T-cell (primary cell): ENCODE data around the gene APOC1. TPM values are rescaled to one million over a fixed set of nuclear protein-coding genes. Genes with fewer than 3 reads are reported as not detected.

Experiments used
- ATAC-seq, 4 experiments: fragments of 200-7000 bp in 3 of 4; fragments of 150-1000 bp in 1 of 4; cut with Tn5 transposase; replicated peaks in 1 of 4; 1 replicate in 3 of 4; 2 replicates in 1 of 4; pipeline ENCODE4 v1.10.0; 2021; ENCODE audit warnings: moderate library complexity in 3 of 4, mild to moderate bottlenecking in 2 of 4, moderate number of reproducible peaks in 1 of 4
- CTCF ChIA-PET, 2 donors: fragments of 300-600 bp; sonication (Branson Sonifier 250); formaldehyde crosslinking; loops; one replicate each; lab custom pipeline; 2022; ENCODE audit warnings: antibody characterized with exemption in 2 of 2; lab: Charles Lee
- POLR2A ChIA-PET, 2 donors: fragments of 300-600 bp; sonication (Branson Sonifier 250); formaldehyde crosslinking; loops; one replicate each; lab custom pipeline; 2022; ENCODE audit warnings: antibody characterized with exemption in 2 of 2; lab: Charles Lee
- DNase-seq, 35 experiments: peaks; one replicate each; pipeline versions ENCODE4 v3.0.0 to v3.0.0-alpha.2; 2013 to 2023
- H3K27ac ChIP-seq: one replicate; pipeline ENCODE4 v1.5.1; 2013; ENCODE audit warnings: low read length
- H3K27me3 ChIP-seq, 2 experiments: replicated peaks in 1 of 2; 1 replicate in 1 of 2; 2 replicates in 1 of 2; pipeline versions ENCODE4 v1.6.1 to v1.7.0; 2013; ENCODE audit warnings: low read length in 1 of 2, mixed read lengths in 1 of 2; ENCODE audit not compliant: control insufficient read depth in 2 of 2, insufficient read depth in 2 of 2; ENCODE audit errors: extremely low read depth in 1 of 2
- H3K36me3 ChIP-seq, 2 donors: 1 replicate in 1 of 2; 2 replicates in 1 of 2; pipeline versions ENCODE4 v1.6.1 to v1.7.0; 2013; ENCODE audit warnings: low read length in 1 of 2; ENCODE audit not compliant: control insufficient read depth in 2 of 2, insufficient read depth in 1 of 2; ENCODE audit errors: extremely low read depth in 1 of 2
- H3K4me1 ChIP-seq, 2 experiments: 1 replicate in 1 of 2; 2 replicates in 1 of 2; pipeline versions ENCODE4 v1.6.1 to v1.7.0; 2013; ENCODE audit warnings: low read length in 2 of 2, mixed read lengths in 1 of 2; ENCODE audit not compliant: insufficient read depth in 2 of 2, control insufficient read depth in 1 of 2; ENCODE audit errors: extremely low read depth in 1 of 2
- H3K4me3 ChIP-seq, 2 donors: 1 replicate in 1 of 2; 2 replicates in 1 of 2; pipeline versions ENCODE4 v1.5.1 to v1.7.0; 2013; ENCODE audit warnings: mild to moderate bottlenecking in 2 of 2, low read length in 1 of 2, moderate library complexity in 1 of 2; ENCODE audit not compliant: control insufficient read depth in 1 of 2; ENCODE audit errors: extremely low read depth in 1 of 2
- H3K9me3 ChIP-seq: 2 replicates; pipeline ENCODE4 v1.7.0; 2013
- H3K27ac Mint-ChIP-seq, 2 donors: one replicate each; pipeline ENCODE4 v1.8.0; 2020 to 2021; ENCODE audit warnings: mild to moderate bottlenecking in 2 of 2, mixed read lengths in 2 of 2
- H3K27me3 Mint-ChIP-seq, 2 donors: one replicate each; pipeline ENCODE4 v1.8.0; 2021 to 2022; ENCODE audit warnings: mixed read lengths in 2 of 2
- H3K36me3 Mint-ChIP-seq: one replicate; pipeline ENCODE4 v1.8.0; 2021; ENCODE audit warnings: mixed read lengths
- H3K4me1 Mint-ChIP-seq, 3 donors: one replicate each; pipeline ENCODE4 v1.8.0; 2020 to 2022; ENCODE audit warnings: mixed read lengths in 3 of 3, mild to moderate bottlenecking in 1 of 3
- H3K4me3 Mint-ChIP-seq, 3 donors: one replicate each; pipeline ENCODE4 v1.8.0; 2020 to 2022; ENCODE audit warnings: mild to moderate bottlenecking in 3 of 3, mixed read lengths in 3 of 3, moderate library complexity in 3 of 3
- H3K9me3 Mint-ChIP-seq, 3 donors: one replicate each; pipeline ENCODE4 v1.8.0; 2020 to 2022; ENCODE audit warnings: mixed read lengths in 3 of 3
- WGBS: methylation state at CpG from one replicate; pipeline ENCODE4 v1.1.5; 2013; ENCODE audit warnings: missing lambda C conversion rate; ENCODE audit not compliant: insufficient coverage; 5-methylcytosine and 5-hydroxymethylcytosine counted together
- total RNA-seq, 35 experiments: library from RNA in 6 of 35; stranded (reverse) in 6 of 35; fragments of 120-200 nt in 1 of 35; gene quantifications; one replicate each; pipeline versions ENCODE4 v1.2.1 to v1.2.4 and lab custom pipeline; 2013 to 2026

APOC1 gene
- total RNA-seq, 5 donors from 2014 or later (not counting 1 experiment from before 2014, with no cell fraction given): 2.8 to 8.5 (median 3.9) TPM; not detected in 2

- H3K4me1 ChIP-seq: peaks cover 2 to 12% of the 10 kb centered on the region in 2 experiments
- POLR2A ChIA-PET: no interaction called here
- H3K36me3 ChIP-seq: peaks cover 0 to 12% of the 10 kb centered on the region in 2 donors
- Mint-ChIP-seq H3K36me3 (no peaks in the 10 kb centered on the region), H3K27ac (no peak overlapping the region), H3K4me1 (peaks cover 9 to 12% (median 11%) of the 10 kb centered on the region in 3 donors), H3K4me3 (no peak overlapping the region), H3K9me3 (no peaks in the 10 kb centered on the region), H3K27me3 (no peaks in the 10 kb centered on the region)
- H3K27ac ChIP-seq: no peak overlapping the region
- ATAC-seq: no peak
- H3K9me3 ChIP-seq: no peaks in the 10 kb centered on the region
- no peak overlapping the region for H3K4me3 ChIP-seq
- H3K27me3 ChIP-seq: no peaks in the 10 kb centered on the region
- CTCF ChIA-PET: no interaction called here
- DNase-seq: no peak
- WGBS: 81% methylated on average over 8 of the region's 9 CpGs
These were observed 35.1 kb downstream of the APOC1 start for GRCh38 chr19:44949550-44949949.

GRCh38 chr19:44951179-44952159, 37.1 kb downstream of the APOC1 start:
- peaks cover 0 to 12% of the 10 kb centered on the region in 2 donors for H3K36me3 ChIP-seq
- Mint-ChIP-seq H3K4me1 (peaks cover 26 to 28% (median 27%) of the 10 kb centered on the region in 3 donors), H3K9me3 (no peaks in the 10 kb centered on the region), H3K4me3 (no peak overlapping the region), H3K27me3 (no peaks in the 10 kb centered on the region), H3K36me3 (no peaks in the 10 kb centered on the region), H3K27ac (no peak overlapping the region)
- no peaks in the 10 kb centered on the region for H3K9me3 ChIP-seq
- 76% methylated on average over 5 of the region's 13 CpGs for WGBS
- peak; percentile 8 to 87 (median 48) for DNase-seq
- no peak for ATAC-seq
- H3K27me3 ChIP-seq: no peaks in the 10 kb centered on the region
- no peak overlapping the region for H3K4me3 ChIP-seq
- H3K4me1 ChIP-seq: peaks cover 8 to 24% of the 10 kb centered on the region in 2 experiments
- H3K27ac ChIP-seq: no peak overlapping the region
- CTCF ChIA-PET: interaction anchor here in 1 of 2 donors (0.6 kb wide), 2 partner anchors 52 to 505 kb away, joined by 3 to 5 read pairs; no protein-coding TSS in a partner anchor
- POLR2A ChIA-PET: no interaction called here

DNA sequence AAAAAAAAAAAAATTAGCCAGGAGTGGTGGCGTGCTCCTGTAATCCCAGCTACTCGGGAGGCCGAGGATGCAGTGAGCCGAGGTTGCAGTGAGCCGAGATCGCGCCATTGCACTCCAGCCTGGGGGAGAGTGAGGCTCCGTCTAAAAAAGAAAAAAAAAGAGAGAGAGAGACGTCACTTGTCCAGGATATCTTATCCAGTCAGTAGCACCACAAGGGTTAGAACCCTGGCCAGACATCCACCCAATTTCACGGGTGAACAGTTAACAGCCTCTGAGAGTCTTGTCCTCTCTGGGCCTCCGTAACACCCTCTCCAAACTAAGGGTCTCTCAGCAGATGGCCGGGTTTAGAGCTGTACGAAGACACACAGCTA, 39.9 kb downstream of the APOC1 start:
- peak overlapping the region; percentile 98 for H3K27ac Mint-ChIP-seq
- ATAC-seq (no peak), DNase-seq (peak in 1 of 35 experiments; percentile 5)
- peak overlapping the region; percentile 95 to 98 (median 97) for H3K4me3 Mint-ChIP-seq
- no peaks in the 10 kb centered on the region for H3K9me3 ChIP-seq
- no peaks in the 10 kb centered on the region for H3K27me3 Mint-ChIP-seq
- ChIA-PET POLR2A (interaction anchor here in 1 of 2 donors (0.5 to 0.8 kb wide), 4 partner anchors 24 to 183 kb away, joined by 3 to 4 read pairs (median 4); no protein-coding TSS in a partner anchor), CTCF (interaction anchor here in 1 of 2 donors (0.5 to 1.3 kb wide), 4 partner anchors 17 to 184 kb away, joined by 3 to 5 read pairs (median 4); no protein-coding TSS in a partner anchor)
- H3K36me3 ChIP-seq: peaks cover 0 to 10% of the 10 kb centered on the region in 2 donors
- peaks cover 45 to 50% (median 49%) of the 10 kb centered on the region in 3 donors for H3K4me1 Mint-ChIP-seq
- H3K27me3 ChIP-seq: no peaks in the 10 kb centered on the region
- 56% methylated on average over 10 of the region's 13 CpGs for WGBS
- H3K9me3 Mint-ChIP-seq: no peaks in the 10 kb centered on the region
- peaks cover 10 to 47% of the 10 kb centered on the region in 2 experiments for H3K4me1 ChIP-seq
- H3K36me3 Mint-ChIP-seq: no peaks in the 10 kb centered on the region
- H3K4me3 ChIP-seq: peak overlapping the region; percentile 69 to 100
- peak overlapping the region; percentile 90 for H3K27ac ChIP-seq

GRCh38 chr19:44954649-44955504, 40.5 kb downstream of the APOC1 start, which contains the start of gene CLPTM1:
TSS of gene CLPTM1 (plus strand) at chr19:44955380. CDS start at chr19:44955396, 16 bp downstream.
- Mint-ChIP-seq H3K4me1 (peaks cover 51 to 56% (median 53%) of the 10 kb centered on the region in 3 donors), H3K9me3 (no peaks in the 10 kb centered on the region), H3K27me3 (no peaks in the 10 kb centered on the region), H3K4me3 (peak within 1 kb of the TSS; percentile 95 to 98 (median 97)), H3K27ac (peak within 1 kb of the TSS; percentile 98), H3K36me3 (peaks cover 5% of the 10 kb centered on the region)
- H3K9me3 ChIP-seq: no peaks in the 10 kb centered on the region
- H3K4me1 ChIP-seq: peaks cover 10 to 54% of the 10 kb centered on the region in 2 experiments
- peak; percentile 92 to 95 (median 95) for ATAC-seq
- DNase-seq: peak; percentile 90 to 98 (median 96)
- ChIA-PET POLR2A (interaction anchor here in 1 of 2 donors (0.5 to 0.8 kb wide), 4 partner anchors 23 to 183 kb away, joined by 3 to 4 read pairs (median 4); no protein-coding TSS in a partner anchor), CTCF (interaction anchor here in 1 of 2 donors (0.5 to 1.3 kb wide), 4 partner anchors 17 to 185 kb away, joined by 3 to 5 read pairs (median 4); no protein-coding TSS in a partner anchor)
- H3K27me3 ChIP-seq: no peaks in the 10 kb centered on the region
- H3K4me3 ChIP-seq: peak within 1 kb of the TSS; percentile 69 to 100
- peaks cover 0 to 9% of the 10 kb centered on the region in 2 donors for H3K36me3 ChIP-seq
- H3K27ac ChIP-seq: peak within 1 kb of the TSS; percentile 90
- WGBS: under 1% methylated on average over 63 of the region's 65 CpGs

DNA sequence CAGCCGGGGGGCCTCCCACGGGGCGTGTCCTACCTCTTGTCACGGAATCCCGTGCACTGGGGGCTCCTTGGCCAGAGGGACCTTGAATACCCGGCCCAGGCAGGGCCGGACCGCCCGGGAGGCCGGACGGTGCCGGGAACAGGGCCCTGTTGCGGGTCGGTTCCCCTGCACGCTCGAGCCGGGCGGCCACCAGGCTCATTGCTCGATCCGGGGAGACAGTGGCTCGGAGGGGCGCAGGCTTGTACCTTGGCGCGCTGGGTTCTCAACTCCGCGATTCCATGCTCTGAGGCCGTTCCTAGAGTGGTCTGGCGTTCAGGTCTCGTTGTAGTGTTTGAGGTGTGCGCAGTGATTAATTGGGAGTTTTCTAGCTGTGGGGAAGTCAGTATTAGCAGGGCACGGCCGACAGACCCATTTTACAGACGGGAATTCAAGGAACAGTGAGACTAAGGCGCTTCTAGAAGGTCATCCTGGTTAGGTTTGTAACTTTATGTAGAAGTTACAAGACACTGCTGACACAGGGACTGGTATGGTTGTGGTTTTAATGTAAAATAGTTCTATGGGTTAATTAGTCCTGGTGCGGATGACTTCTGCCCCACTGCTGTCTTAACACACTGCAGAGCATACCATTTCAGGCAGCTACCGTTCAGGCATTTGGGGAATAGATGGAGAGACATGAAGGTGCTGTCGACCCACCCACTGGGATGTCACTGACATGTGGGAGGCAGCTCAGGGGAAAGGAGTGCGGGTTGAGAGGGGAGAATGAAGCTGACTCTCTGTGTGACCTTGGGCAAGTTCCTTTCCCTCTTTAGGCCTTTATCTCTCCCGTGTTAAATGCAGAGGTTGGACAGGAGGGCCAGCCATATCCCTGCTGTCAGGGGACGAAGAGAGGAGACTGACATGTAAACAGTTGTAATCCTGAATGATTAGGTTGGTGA, 41.4 kb downstream of the APOC1 start:
- Histone ChIP-seq H3K27me3 (no peaks in the 10 kb centered on the region), H3K9me3 (no peaks in the 10 kb centered on the region), H3K4me3 (peak overlapping the region; percentile 69 to 91), H3K4me1 (peaks cover 10 to 59% of the 10 kb centered on the region in 2 experiments), H3K27ac (peak overlapping the region; percentile 13), H3K36me3 (peaks cover 3 to 6% of the 10 kb centered on the region in 2 donors)
- Mint-ChIP-seq H3K4me3 (peak overlapping the region; percentile 95 to 98 (median 97)), H3K9me3 (no peaks in the 10 kb centered on the region), H3K36me3 (peaks cover 13% of the 10 kb centered on the region), H3K4me1 (peaks cover 59 to 65% (median 60%) of the 10 kb centered on the region in 3 donors), H3K27me3 (no peaks in the 10 kb centered on the region), H3K27ac (peak overlapping the region; percentile 53 to 84)
- POLR2A ChIA-PET: interaction anchor here (0.6 to 0.8 kb wide), 3 partner anchors 9 to 138 kb away, joined by 3 to 4 read pairs (median 4); no protein-coding TSS in a partner anchor
- DNase-seq (peak in 5 of 35 experiments; percentile 0 to 11 (median 3)), ATAC-seq (peak in 3 of 4 experiments; percentile 8 to 16 (median 14))
- WGBS: 6% methylated on average over 38 of the region's 40 CpGs
- CTCF ChIA-PET: no interaction called here
